Skeletal muscle tissue (tissue), 4 donors: Measurements from ENCODE around the gene CCSAP. TPM values are rescaled to one million over a fixed set of nuclear protein-coding genes. Genes with fewer than 3 reads are reported as not detected.
A peak's percentile ranks its signal among the peaks of the same experiment; 100 is the strongest.

ENCODE experiments used
- H3K27ac ChIP-seq: one replicate; pipeline ENCODE4 v1.7.0; 2013; ENCODE audit warnings: mild to moderate bottlenecking, low read depth, low read length, inconsistent platforms
- H3K27me3 ChIP-seq, 3 donors: one replicate each; pipeline ENCODE4 v1.7.0; 2013; ENCODE audit warnings: low read length in 3 of 3; ENCODE audit not compliant: control insufficient read depth in 3 of 3, insufficient read depth in 3 of 3
- H3K36me3 ChIP-seq, 3 donors: one replicate each; pipeline ENCODE4 v1.7.0; 2013; ENCODE audit warnings: low read length in 3 of 3; ENCODE audit not compliant: control insufficient read depth in 3 of 3, insufficient read depth in 3 of 3
- H3K4me1 ChIP-seq, 3 donors: one replicate each; pipeline ENCODE4 v1.7.0; 2013; ENCODE audit warnings: low read length in 3 of 3, mild to moderate bottlenecking in 3 of 3; ENCODE audit not compliant: control insufficient read depth in 3 of 3, insufficient read depth in 3 of 3
- H3K4me3 ChIP-seq, 3 donors: one replicate each; pipeline ENCODE4 v1.7.0; 2013; ENCODE audit warnings: low read length in 3 of 3
- H3K9ac ChIP-seq, 3 donors: one replicate each; pipeline ENCODE4 v1.7.0; 2013; ENCODE audit warnings: low read length in 3 of 3, mild to moderate bottlenecking in 3 of 3, moderate library complexity in 2 of 3, low read depth in 1 of 3
- H3K9me3 ChIP-seq, 3 donors: one replicate each; pipeline ENCODE4 v1.7.0; 2013; ENCODE audit warnings: low read length in 3 of 3; ENCODE audit not compliant: control insufficient read depth in 3 of 3
- total RNA-seq: library from RNA; depleted of rRNA; stranded (reverse); fragments of >200 nt; gene quantifications from one replicate; pipeline ENCODE4 v1.2.3, GENCODE V29; 2014
- donor health status: Osteomylitis.

CCSAP gene, protein sequence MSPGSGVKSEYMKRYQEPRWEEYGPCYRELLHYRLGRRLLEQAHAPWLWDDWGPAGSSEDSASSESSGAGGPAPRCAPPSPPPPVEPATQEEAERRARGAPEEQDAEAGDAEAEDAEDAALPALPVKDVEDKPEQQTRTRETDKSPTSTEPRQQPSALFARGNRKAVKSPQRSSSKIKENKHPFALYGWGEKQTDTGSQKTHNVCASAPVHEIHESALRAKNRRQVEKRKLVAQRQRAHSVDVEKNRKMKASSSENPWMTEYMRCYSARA
- total RNA-seq: 5.2 TPM

DNA sequence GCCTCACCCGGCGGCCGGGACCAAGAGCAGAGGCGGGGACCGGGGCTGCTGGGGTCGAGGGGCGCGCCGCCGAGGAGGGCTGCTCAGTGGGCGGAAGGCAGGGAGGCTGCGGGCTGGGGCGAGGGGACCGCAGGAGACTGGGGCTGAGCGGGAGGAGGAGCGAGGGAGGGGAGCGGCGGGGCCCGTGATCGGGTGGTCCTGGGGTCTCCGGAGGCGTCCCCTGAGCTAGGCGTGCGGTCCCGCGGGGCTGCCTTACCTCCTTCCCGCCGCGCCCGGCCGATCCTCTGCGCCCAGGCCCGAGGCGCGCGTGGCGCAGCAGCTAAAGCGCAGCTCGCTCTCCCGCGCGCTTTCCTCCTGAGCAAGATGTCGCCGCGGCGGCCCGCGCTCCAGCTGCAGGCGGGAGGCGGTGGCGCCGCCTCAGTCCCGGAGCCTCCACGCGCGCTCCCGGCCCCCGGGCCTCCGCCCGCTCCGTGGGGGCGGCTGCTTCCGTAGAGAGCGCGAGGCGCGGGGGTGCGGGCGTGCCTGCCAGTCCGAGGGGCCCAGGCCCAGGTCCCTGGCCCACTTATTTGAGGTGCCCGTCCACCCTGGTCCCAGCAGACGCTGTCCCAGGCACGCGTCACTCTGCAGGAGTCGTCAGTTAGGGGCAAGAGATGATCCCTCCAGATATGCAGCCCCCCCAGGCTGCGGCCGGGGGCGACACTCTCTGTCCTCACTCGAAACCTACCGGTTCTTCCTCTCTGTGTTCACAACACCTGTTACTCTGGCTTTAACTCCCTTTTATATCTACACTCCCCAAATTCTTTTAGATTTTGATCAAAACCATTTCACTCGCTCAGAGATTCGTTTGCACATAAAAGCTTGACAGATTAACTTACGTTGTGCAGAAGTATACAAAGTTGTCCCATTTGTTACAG lies at the start of gene CCSAP:
Gene CCSAP, minus strand, starts transcription at position 392 of the 914 bp plus-strand sequence. CDS start 582 bp downstream, outside the sequence.
- Histone ChIP-seq H3K9ac (peak within 1 kb of the TSS; percentile 78 to 88 (median 79)), H3K27ac (peak within 1 kb of the TSS; percentile 69)

DNA sequence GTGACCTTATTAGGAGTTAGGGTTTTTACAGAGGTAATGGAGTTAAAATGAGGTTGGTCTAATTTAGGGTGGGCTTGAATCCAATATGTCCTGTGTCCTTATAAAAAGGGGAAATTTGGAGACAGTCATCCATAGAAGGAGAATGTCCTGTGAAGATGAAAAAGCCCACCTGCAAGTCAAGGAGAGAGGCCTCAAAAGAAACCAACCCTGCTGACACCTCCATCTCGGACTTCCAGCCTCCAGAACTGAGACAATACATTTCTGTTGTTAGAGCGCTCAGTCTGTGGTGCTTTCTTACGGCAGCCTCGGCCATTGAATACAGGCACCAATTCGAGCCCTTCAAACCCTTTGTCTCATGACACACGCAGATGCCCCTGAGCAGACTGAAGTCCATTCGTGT lies 47.3 kb upstream of the CCSAP start:
- no peak overlapping the region for H3K9ac ChIP-seq
- no peak overlapping the region for H3K4me3 ChIP-seq
- H3K27me3 ChIP-seq: peaks cover 0 to 4% (median 0%) of the 10 kb centered on the region in 3 donors
- H3K9me3 ChIP-seq: no peaks in the 10 kb centered on the region
- peaks cover 0 to 8% (median 4%) of the 10 kb centered on the region in 3 donors for H3K4me1 ChIP-seq
- no peak overlapping the region for H3K27ac ChIP-seq
- H3K36me3 ChIP-seq: no peaks in the 10 kb centered on the region

More for the DNA sequence above, at the start of gene CCSAP:
- H3K9me3 ChIP-seq: no peaks in the 10 kb centered on the region
- H3K36me3 ChIP-seq: no peaks in the 10 kb centered on the region
- H3K4me3 ChIP-seq: peak within 1 kb of the TSS; percentile 70 to 87 (median 84)
- no peaks in the 10 kb centered on the region for H3K27me3 ChIP-seq
- peaks cover 8 to 12% (median 12%) of the 10 kb centered on the region in 3 donors for H3K4me1 ChIP-seq

DNA sequence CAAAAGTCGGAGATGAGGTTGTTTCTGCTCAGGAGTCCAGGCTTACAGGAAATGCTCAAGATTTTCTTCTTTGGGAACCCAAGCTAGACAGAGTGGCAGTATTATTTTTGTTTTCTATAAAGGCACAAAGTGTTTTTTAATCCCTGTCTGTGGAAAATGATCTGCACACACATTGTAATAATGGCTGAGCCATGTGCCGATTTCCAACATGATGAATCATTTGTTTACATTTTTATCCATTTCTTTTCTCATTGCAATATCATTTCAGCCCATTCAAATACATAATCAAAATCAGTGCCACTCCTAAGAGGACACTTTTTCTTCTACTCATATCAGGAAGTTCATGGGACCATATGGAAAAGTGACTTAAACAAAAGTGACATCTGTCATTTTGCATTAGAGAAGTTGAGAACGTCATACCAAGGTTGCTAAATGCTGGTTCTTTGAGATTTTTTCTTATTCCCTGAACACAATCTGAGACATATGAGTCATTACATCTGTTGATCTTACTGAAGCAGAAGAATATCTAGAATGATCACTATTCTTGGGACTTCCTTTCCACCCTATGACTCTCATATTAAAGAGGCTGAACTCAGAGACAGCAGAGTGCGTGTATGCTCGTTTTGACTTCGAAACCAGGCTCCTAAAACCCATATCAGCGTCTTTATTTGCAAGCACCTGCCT lies 46.2 kb upstream of the CCSAP start:
- Histone ChIP-seq H3K4me1 (peaks cover 0 to 8% (median 4%) of the 10 kb centered on the region in 3 donors), H3K27me3 (peaks cover 0 to 4% (median 0%) of the 10 kb centered on the region in 3 donors), H3K9me3 (no peaks in the 10 kb centered on the region), H3K4me3 (no peak overlapping the region), H3K9ac (no peak overlapping the region), H3K36me3 (no peaks in the 10 kb centered on the region), H3K27ac (no peak overlapping the region)

DNA sequence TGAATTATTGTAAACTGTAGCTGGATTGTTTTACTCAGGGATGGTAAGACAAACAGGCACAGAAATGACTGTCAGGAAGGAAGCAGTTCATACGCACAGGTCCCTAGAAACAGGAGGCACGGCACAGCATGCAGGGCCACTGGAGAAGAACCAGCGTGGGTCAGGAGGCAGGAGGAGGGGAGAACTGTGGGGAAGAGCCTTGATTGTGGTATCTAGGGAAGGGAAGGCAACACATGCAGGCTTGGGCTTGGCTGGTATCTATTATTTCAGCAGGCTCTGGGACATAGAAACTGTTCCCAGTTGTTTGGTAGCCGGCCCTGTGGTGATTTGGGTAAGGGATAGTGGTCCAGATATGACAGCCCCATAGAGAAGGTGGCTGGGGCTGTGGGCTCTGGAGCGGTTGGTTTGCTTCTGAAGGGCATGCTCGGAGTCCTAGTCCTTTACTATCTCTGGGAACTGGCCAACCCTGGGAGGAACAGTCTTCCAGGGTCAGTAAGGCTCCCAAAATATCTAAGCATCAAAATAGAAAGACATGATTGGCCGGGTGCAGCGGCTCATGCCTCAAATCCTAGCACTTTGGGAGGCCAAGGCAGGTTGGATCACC lies 43.1 kb upstream of the CCSAP start:
- Histone ChIP-seq H3K27ac (peak overlapping the region; percentile 19), H3K9me3 (no peaks in the 10 kb centered on the region), H3K36me3 (no peaks in the 10 kb centered on the region)

DNA sequence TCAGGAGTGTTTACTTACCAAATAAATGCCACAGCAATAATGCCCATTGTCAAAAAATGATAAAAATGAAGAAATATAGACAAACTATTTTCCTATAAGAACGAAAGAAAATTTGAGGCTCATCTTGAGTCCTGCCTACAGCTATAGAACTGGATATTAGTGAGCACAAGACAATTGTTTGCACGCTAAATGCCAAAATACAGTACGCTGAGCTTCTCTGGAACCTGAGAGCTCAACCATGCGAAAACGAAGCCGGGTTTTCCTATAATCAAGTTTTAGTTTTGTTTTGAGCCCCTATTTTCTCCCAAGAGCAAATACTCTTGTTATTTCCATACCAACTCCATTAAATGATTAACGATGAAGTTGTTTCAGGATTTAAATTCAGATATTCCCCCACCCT lies 42.0 kb upstream of the CCSAP start:
- Histone ChIP-seq H3K27me3 (peaks cover 0 to 4% (median 0%) of the 10 kb centered on the region in 3 donors), H3K36me3 (no peaks in the 10 kb centered on the region), H3K9ac (no peak overlapping the region), H3K4me1 (peaks cover 13 to 16% (median 15%) of the 10 kb centered on the region in 3 donors), H3K9me3 (no peaks in the 10 kb centered on the region), H3K27ac (no peak overlapping the region), H3K4me3 (no peak overlapping the region)

More for the DNA sequence above, 43.1 kb upstream of the CCSAP start:
- peaks cover 13 to 15% (median 15%) of the 10 kb centered on the region in 3 donors for H3K4me1 ChIP-seq
- H3K27me3 ChIP-seq: no peaks in the 10 kb centered on the region
- no peak overlapping the region for H3K9ac ChIP-seq
- no peak overlapping the region for H3K4me3 ChIP-seq

DNA sequence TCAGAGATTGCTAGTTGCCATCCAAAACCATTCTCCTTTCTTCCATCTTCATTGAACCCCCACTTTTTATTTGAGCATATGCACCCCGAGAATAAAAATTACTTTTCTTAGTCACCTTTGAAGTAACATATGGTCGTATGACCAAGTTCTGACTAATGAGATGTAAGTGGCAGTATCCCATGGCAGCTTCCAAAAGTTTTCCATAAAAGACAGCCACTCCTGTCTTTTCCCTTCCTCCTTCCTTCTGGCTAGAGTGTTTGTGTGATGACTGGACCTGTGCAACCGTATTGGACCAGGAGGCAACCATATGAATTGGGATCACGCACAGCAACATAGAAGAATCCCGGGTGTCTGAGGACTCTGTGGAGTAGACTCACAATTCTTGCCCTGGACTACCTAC lies 41.1 kb upstream of the CCSAP start:
- Histone ChIP-seq H3K27me3 (peaks cover 0 to 4% (median 0%) of the 10 kb centered on the region in 3 donors), H3K9ac (no peak overlapping the region), H3K4me3 (no peak overlapping the region), H3K9me3 (no peaks in the 10 kb centered on the region), H3K4me1 (peaks cover 13 to 16% (median 15%) of the 10 kb centered on the region in 3 donors), H3K27ac (no peak overlapping the region), H3K36me3 (no peaks in the 10 kb centered on the region)

DNA sequence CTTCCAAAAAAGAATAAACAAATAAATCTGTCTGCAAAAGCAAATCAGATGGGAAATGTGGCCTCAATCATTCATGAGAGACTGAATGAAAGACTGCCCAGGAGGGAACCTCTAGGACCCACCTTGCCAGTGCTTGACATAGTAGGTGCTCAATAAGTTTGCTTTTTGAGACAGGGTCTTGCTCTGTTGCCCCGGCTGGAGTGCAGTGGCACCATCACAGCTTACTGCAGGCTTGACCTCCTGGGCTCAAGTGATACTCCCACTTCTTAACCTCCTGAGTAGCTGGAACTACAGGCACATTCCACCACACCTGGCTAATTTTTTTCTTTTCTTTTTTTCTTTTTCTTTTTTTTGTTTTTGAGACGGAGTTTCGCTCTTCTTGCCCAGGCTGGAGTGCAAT lies 40.3 kb upstream of the CCSAP start:
- peaks cover 13 to 16% (median 15%) of the 10 kb centered on the region in 3 donors for H3K4me1 ChIP-seq
- H3K9ac ChIP-seq: no peak overlapping the region
- H3K4me3 ChIP-seq: no peak overlapping the region
- H3K27ac ChIP-seq: no peak overlapping the region
- no peaks in the 10 kb centered on the region for H3K9me3 ChIP-seq
- peaks cover 0 to 4% (median 0%) of the 10 kb centered on the region in 3 donors for H3K27me3 ChIP-seq
- H3K36me3 ChIP-seq: no peaks in the 10 kb centered on the region

DNA sequence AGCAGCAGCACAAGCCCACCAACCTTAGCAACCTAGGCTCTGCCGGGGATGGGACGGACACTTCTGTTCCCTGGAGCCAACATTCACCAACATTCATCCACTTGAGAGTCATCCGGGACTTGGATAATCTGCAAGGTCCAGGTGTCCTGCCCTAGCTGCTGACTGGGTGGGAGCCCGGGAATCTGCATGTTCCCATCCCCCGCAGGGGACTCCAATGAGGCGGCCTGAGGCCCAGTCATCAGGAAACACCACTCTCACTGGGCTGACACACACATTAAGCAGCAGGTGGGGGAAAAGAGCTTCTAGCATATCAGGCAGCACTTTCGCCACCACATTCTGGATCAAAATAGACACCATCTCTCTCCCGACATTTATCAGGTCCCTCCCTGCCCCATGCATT lies 38.4 kb upstream of the CCSAP start:
- Histone ChIP-seq H3K9me3 (no peaks in the 10 kb centered on the region), H3K4me3 (no peak overlapping the region), H3K4me1 (peaks cover 12 to 16% (median 13%) of the 10 kb centered on the region in 3 donors), H3K36me3 (no peaks in the 10 kb centered on the region), H3K27ac (no peak overlapping the region), H3K9ac (peak overlapping the region in 2 of 3 donors; percentile 33 to 40), H3K27me3 (peaks cover 0 to 4% (median 0%) of the 10 kb centered on the region in 3 donors)

DNA sequence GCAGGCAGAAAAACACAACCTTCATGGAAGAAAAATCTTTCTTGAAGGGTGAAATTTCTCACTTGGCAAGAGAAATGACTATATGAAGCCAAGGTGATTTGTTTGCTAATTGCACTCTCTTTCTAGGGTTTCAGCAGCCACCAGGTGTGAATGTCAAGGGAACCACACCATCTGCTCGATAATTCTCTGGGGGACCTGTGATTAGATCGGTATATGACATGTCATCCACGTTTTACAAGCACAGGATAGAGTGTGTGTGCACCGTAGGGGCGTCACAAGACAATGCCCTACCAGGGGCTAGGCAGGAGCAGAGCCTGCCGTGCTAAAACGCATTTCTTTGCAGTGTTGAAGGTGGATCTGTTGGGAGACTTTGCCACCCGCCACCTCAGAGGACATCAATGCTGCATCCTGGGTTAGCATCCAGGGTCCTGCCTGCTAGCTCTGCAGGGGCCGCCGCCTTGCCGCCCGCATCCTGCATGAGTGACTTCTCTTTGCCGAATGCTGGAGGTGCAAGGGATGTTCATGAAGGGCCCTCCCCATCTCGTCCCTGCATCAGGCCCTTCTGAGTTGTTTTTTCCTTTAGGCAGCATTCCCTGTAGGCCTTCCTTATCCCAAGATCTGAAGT lies 37.8 kb upstream of the CCSAP start:
- peaks cover 0 to 4% (median 1%) of the 10 kb centered on the region in 3 donors for H3K27me3 ChIP-seq
- no peak overlapping the region for H3K27ac ChIP-seq
- H3K4me1 ChIP-seq: peaks cover 7 to 13% (median 12%) of the 10 kb centered on the region in 3 donors
- H3K9me3 ChIP-seq: no peaks in the 10 kb centered on the region
- peak overlapping the region in 2 of 3 donors; percentile 33 to 40 for H3K9ac ChIP-seq
- H3K4me3 ChIP-seq: no peak overlapping the region
- no peaks in the 10 kb centered on the region for H3K36me3 ChIP-seq
